ENCODE measurements around the gene SSTR4. TPM values are rescaled to one million over a fixed set of nuclear protein-coding genes. Genes with fewer than 3 reads are reported as not detected.

The SSTR4 gene
- total RNA-seq, 2 experiments from 2014 or later: not detected

- no peak overlapping the region for H3K4me3 Mint-ChIP-seq
- no peaks in the 10 kb centered on the region for H3K4me1 Mint-ChIP-seq
- no peak overlapping the region for H3K27ac Mint-ChIP-seq
- H3K36me3 Mint-ChIP-seq: no peaks in the 10 kb centered on the region
- peaks cover under 1% of the 10 kb centered on the region for H3K27me3 Mint-ChIP-seq
- no peaks in the 10 kb centered on the region for H3K9me3 Mint-ChIP-seq
- DNase-seq: no peak
These were observed 7.4 kb upstream of the SSTR4 start for GRCh38 chr20:23027721-23028120.

DNA sequence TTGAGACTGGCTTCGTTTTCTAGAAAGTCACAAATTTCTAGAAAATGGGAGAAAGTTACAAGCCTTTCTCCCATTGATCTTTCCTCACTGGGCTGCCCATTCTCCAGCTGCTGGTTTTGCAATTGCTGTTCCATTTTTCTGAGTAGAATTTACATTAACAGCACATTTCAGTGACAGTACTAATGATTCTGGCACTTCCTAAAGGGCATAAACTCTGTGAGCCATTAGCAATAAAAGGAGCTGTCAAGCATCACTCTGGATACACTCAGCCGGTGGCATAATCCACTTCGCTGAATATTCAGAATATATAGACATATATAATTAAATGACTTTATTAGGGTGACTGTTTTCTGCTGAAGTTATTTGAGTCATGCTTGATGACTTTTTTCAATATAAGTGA, 6.7 kb upstream of the SSTR4 start:
- no peak for DNase-seq
- Mint-ChIP-seq H3K36me3 (no peaks in the 10 kb centered on the region), H3K4me1 (no peaks in the 10 kb centered on the region), H3K9me3 (no peaks in the 10 kb centered on the region), H3K27ac (no peak overlapping the region), H3K4me3 (no peak overlapping the region), H3K27me3 (peaks cover 7% of the 10 kb centered on the region)

DNA sequence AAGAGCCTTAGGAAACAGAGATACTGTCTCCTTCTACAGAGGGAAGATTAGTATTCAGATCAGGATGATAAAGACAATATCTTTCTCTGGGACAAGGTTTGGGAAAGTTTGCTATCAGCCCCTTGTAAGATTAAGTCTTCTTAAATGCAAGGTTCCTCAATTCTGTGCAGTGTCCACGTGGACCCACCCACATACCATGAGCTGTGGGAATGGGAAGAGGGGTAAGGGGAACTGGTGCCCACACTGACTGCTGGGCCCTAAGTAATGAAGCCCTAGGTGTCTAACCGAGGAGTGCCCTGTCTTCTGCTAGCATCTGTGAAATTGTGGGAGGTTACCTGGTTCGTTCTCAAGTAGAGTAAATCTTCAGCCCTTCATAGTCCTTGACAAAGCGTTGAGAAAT, 5.8 kb upstream of the SSTR4 start:
- Mint-ChIP-seq H3K36me3 (no peaks in the 10 kb centered on the region), H3K9me3 (no peaks in the 10 kb centered on the region), H3K27ac (no peak overlapping the region), H3K4me1 (no peaks in the 10 kb centered on the region), H3K4me3 (no peak overlapping the region), H3K27me3 (peaks cover 13% of the 10 kb centered on the region)
- DNase-seq: no peak

- no peaks in the 10 kb centered on the region for H3K9me3 Mint-ChIP-seq
- no peak overlapping the region for H3K4me3 Mint-ChIP-seq
- H3K27me3 Mint-ChIP-seq: peaks cover 20% of the 10 kb centered on the region
- no peak overlapping the region for H3K27ac Mint-ChIP-seq
- no peaks in the 10 kb centered on the region for H3K36me3 Mint-ChIP-seq
- no peaks in the 10 kb centered on the region for H3K4me1 Mint-ChIP-seq
- DNase-seq: no peak
These were observed 3.8 kb upstream of the SSTR4 start for GRCh38 chr20:23031346-23031745.

- H3K27ac Mint-ChIP-seq: no peak overlapping the region
- no peak overlapping the region for H3K4me3 Mint-ChIP-seq
- DNase-seq: no peak
- H3K9me3 Mint-ChIP-seq: no peaks in the 10 kb centered on the region
- H3K27me3 Mint-ChIP-seq: peaks cover 28% of the 10 kb centered on the region
- H3K36me3 Mint-ChIP-seq: no peaks in the 10 kb centered on the region
- no peaks in the 10 kb centered on the region for H3K4me1 Mint-ChIP-seq
These were observed 2.9 kb upstream of the SSTR4 start for GRCh38 chr20:23032056-23032749.

- Mint-ChIP-seq H3K9me3 (no peaks in the 10 kb centered on the region), H3K4me1 (no peaks in the 10 kb centered on the region), H3K27me3 (peaks cover 30% of the 10 kb centered on the region), H3K4me3 (no peak overlapping the region), H3K36me3 (no peaks in the 10 kb centered on the region), H3K27ac (no peak overlapping the region)
- no peak for DNase-seq
These were observed 2.4 kb upstream of the SSTR4 start for GRCh38 chr20:23032750-23033078.

DNA sequence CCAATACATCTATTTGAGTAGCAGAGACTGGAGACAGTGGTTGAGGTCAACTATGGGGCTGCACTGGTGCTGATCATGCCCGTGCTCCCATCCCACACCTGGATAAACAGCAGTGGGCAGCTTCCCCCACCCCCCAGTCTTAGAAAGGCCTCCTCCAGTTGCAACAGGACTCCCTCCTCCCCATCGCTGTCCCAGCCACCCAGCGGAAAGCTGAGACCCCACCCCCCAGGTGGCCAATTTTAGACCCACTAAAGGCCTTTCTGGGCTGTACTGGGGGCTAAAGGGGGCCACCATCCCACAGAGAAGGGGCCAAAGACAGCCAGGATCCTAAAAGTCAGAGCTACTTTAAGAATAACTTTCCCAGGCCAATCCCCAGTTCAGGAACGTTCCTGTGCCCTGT, 1.2 kb upstream of the SSTR4 start:
- no peaks in the 10 kb centered on the region for H3K36me3 Mint-ChIP-seq
- H3K27ac Mint-ChIP-seq: no peak overlapping the region
- DNase-seq: no peak
- no peaks in the 10 kb centered on the region for H3K9me3 Mint-ChIP-seq
- no peaks in the 10 kb centered on the region for H3K4me1 Mint-ChIP-seq
- H3K27me3 Mint-ChIP-seq: peaks cover 30% of the 10 kb centered on the region
- no peak overlapping the region for H3K4me3 Mint-ChIP-seq

- no peaks in the 10 kb centered on the region for H3K9me3 Mint-ChIP-seq
- H3K27me3 Mint-ChIP-seq: peaks cover 35% of the 10 kb centered on the region
- no peak for DNase-seq
- no peak overlapping the region for H3K27ac Mint-ChIP-seq
- H3K4me3 Mint-ChIP-seq: no peak overlapping the region
- no peaks in the 10 kb centered on the region for H3K4me1 Mint-ChIP-seq
- no peaks in the 10 kb centered on the region for H3K36me3 Mint-ChIP-seq
These were observed 619 bp downstream of the SSTR4 start for GRCh38 chr20:23035731-23036130.

- H3K27me3 Mint-ChIP-seq: peaks cover 35% of the 10 kb centered on the region
- H3K27ac Mint-ChIP-seq: no peak overlapping the region
- H3K4me3 Mint-ChIP-seq: no peak overlapping the region
- H3K4me1 Mint-ChIP-seq: no peaks in the 10 kb centered on the region
- no peaks in the 10 kb centered on the region for H3K36me3 Mint-ChIP-seq
- no peaks in the 10 kb centered on the region for H3K9me3 Mint-ChIP-seq
- DNase-seq: no peak
These were observed 1.3 kb downstream of the SSTR4 start for GRCh38 chr20:23036371-23036770.

- no peak overlapping the region for H3K4me3 Mint-ChIP-seq
- no peaks in the 10 kb centered on the region for H3K9me3 Mint-ChIP-seq
- H3K27ac Mint-ChIP-seq: no peak overlapping the region
These were observed 1.9 kb downstream of the SSTR4 start for GRCh38 chr20:23037017-23037481.

GRCh38 chr20:23039136-23039875, 4.2 kb downstream of the SSTR4 start:
- DNase-seq: no peak
- Mint-ChIP-seq H3K27me3 (peaks cover 25% of the 10 kb centered on the region), H3K4me3 (no peak overlapping the region), H3K9me3 (no peaks in the 10 kb centered on the region), H3K36me3 (no peaks in the 10 kb centered on the region), H3K4me1 (no peaks in the 10 kb centered on the region), H3K27ac (no peak overlapping the region)

More at GRCh38 chr20:23037017-23037481, 1.9 kb downstream of the SSTR4 start:
- H3K36me3 Mint-ChIP-seq: no peaks in the 10 kb centered on the region
- DNase-seq: no peak
- H3K27me3 Mint-ChIP-seq: peaks cover 38% of the 10 kb centered on the region
- no peaks in the 10 kb centered on the region for H3K4me1 Mint-ChIP-seq

- peaks cover 21% of the 10 kb centered on the region for H3K27me3 Mint-ChIP-seq
- no peak for DNase-seq
- H3K4me3 Mint-ChIP-seq: no peak overlapping the region
- H3K27ac Mint-ChIP-seq: no peak overlapping the region
- H3K9me3 Mint-ChIP-seq: no peaks in the 10 kb centered on the region
- no peaks in the 10 kb centered on the region for H3K36me3 Mint-ChIP-seq
- H3K4me1 Mint-ChIP-seq: no peaks in the 10 kb centered on the region
These were observed 4.9 kb downstream of the SSTR4 start for GRCh38 chr20:23039885-23040508.

- DNase-seq: no peak
- no peaks in the 10 kb centered on the region for H3K36me3 Mint-ChIP-seq
- no peak overlapping the region for H3K27ac Mint-ChIP-seq
- H3K27me3 Mint-ChIP-seq: peaks cover 27% of the 10 kb centered on the region
- H3K4me1 Mint-ChIP-seq: peaks cover 2% of the 10 kb centered on the region
- H3K4me3 Mint-ChIP-seq: no peak overlapping the region
- no peaks in the 10 kb centered on the region for H3K9me3 Mint-ChIP-seq
These were observed 7.2 kb downstream of the SSTR4 start for GRCh38 chr20:23042270-23042669.

DNA sequence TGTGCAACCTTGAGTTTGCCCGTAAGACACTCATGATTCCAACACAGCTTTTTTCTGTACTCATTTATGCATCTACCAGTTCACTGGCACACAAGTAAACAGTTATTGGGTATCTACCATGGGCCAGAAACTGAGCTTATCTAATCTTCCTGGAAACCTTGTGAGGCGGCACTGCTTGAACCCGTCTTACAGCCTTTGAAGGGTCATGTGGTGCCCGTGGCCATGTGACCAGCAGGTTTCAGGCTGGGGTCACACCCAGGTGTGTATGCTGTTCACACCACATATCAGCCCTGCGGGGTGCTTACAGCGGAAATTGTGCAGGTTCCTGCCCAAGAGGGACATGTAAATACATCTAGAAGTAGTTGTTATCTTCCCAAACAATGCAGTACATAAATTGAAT, 8.3 kb downstream of the SSTR4 start:
- no peak for DNase-seq
- Mint-ChIP-seq H3K27me3 (peaks cover 37% of the 10 kb centered on the region), H3K4me3 (no peak overlapping the region), H3K36me3 (no peaks in the 10 kb centered on the region), H3K9me3 (no peaks in the 10 kb centered on the region), H3K4me1 (peaks cover 2% of the 10 kb centered on the region), H3K27ac (no peak overlapping the region)

GRCh38 chr20:23046431-23046830, 11.3 kb downstream of the SSTR4 start:
- no peaks in the 10 kb centered on the region for H3K36me3 Mint-ChIP-seq
- H3K4me1 Mint-ChIP-seq: peaks cover 2% of the 10 kb centered on the region
- H3K4me3 Mint-ChIP-seq: no peak overlapping the region
- H3K9me3 Mint-ChIP-seq: no peaks in the 10 kb centered on the region
- peaks cover 52% of the 10 kb centered on the region for H3K27me3 Mint-ChIP-seq
- DNase-seq: no peak
- H3K27ac Mint-ChIP-seq: no peak overlapping the region
